ENCODE measurements around the gene FCGR2B.

DNA sequence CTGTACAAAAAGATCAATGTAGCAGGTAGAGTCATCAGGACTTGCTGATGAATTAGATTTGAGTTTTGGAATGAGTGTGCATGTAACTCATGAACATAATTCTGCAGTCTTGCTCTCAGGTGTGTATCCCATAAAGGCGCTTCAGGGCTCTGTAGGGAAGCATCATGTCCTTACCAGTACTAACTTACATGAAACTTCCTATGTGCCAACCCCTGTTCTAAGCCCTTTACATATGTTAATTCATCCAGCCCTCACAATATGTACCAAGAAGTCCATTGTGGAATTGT lies 56.3 kb downstream of the FCGR2B start:
- TF ChIP-seq, protein P1, sequence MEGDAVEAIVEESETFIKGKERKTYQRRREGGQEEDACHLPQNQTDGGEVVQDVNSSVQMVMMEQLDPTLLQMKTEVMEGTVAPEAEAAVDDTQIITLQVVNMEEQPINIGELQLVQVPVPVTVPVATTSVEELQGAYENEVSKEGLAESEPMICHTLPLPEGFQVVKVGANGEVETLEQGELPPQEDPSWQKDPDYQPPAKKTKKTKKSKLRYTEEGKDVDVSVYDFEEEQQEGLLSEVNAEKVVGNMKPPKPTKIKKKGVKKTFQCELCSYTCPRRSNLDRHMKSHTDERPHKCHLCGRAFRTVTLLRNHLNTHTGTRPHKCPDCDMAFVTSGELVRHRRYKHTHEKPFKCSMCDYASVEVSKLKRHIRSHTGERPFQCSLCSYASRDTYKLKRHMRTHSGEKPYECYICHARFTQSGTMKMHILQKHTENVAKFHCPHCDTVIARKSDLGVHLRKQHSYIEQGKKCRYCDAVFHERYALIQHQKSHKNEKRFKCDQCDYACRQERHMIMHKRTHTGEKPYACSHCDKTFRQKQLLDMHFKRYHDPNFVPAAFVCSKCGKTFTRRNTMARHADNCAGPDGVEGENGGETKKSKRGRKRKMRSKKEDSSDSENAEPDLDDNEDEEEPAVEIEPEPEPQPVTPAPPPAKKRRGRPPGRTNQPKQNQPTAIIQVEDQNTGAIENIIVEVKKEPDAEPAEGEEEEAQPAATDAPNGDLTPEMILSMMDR (IDR thresholded peaks at IDR 0.05), result no peak
- no peak for TF ChIP-seq POLR2A (IDR thresholded peaks at IDR 0.05)
